Dermis blood vessel endothelial cell (primary cell): ENCODE results near the gene LPGAT1. TPM values are rescaled to one million over a fixed set of nuclear protein-coding genes. Genes with fewer than 3 reads are reported as not detected.
"Not testable (repeated sequence)": the region's sequence is repeated elsewhere in the genome, so short reads cannot be mapped to it uniquely, and the experiment has no call there.

ENCODE experiments used
- DNase-seq: peaks from one replicate; pipeline ENCODE4 v3.0.0; 2010
- total RNA-seq: library from RNA; depleted of rRNA; stranded (reverse); fragments of >200 nt; gene quantifications from 2 replicates; pipeline ENCODE4 v1.2.3, GENCODE V29; 2014

Gene LPGAT1, protein sequence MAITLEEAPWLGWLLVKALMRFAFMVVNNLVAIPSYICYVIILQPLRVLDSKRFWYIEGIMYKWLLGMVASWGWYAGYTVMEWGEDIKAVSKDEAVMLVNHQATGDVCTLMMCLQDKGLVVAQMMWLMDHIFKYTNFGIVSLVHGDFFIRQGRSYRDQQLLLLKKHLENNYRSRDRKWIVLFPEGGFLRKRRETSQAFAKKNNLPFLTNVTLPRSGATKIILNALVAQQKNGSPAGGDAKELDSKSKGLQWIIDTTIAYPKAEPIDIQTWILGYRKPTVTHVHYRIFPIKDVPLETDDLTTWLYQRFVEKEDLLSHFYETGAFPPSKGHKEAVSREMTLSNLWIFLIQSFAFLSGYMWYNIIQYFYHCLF
- 65.4 and 76.6 TPM in 2 replicates for total RNA-seq

- DNase-seq: peak; percentile 76
These were observed at the start of gene LPGAT1 for GRCh38 chr1:211830328-211831142. Gene LPGAT1, minus strand, starts transcription at chr1:211830763. Its CDS starts 1,467 bp downstream, at chr1:211829296.

- no peak for DNase-seq
These were observed 48.9 kb upstream of the LPGAT1 start for GRCh38 chr1:211879475-211879874.

- DNase-seq: no peak
These were observed 46.5 kb upstream of the LPGAT1 start for GRCh38 chr1:211876851-211877590.

- DNase-seq: no peak
These were observed 45.0 kb upstream of the LPGAT1 start for GRCh38 chr1:211875541-211875940.

DNA sequence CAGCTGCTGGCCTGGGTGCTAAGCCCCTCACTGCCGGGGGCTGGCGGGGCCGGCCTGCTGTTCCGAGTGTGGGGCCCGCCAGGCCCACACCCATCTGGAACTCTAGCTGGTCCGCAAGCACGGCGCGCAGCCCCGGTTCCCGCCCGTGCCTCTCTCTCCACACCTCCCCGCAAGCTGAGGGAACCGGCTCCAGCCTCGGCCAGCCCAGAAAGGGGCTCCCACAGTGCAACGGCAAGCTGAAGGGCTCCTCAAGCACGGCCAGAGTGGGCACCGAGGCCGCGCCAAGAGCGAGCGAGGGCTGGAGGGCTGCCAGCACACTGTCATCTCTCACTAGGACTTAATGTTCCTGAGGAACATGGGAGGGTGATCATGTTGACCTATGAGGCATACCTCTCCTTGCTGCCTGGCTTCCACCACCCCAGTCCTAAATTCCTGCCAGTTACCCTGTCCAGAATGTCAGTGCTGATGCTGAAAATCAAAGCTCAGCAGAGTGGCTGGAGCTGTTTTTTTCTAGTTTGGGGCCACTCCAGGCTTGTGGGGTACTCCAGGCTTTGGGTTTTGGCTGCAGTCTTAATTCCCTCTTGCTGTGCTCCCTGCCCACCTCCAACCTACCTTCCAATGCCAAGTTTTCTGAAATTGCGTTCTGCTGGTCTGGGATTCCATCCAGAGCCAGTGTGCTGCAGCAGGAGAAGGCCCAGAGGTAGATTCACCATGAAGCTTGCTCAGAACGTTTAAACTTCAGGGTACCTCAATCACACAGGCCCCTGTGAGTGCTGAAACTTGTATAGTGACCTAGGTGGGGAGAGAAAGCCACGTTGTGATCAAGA, 44.2 kb upstream of the LPGAT1 start:
- no peak for DNase-seq

DNA sequence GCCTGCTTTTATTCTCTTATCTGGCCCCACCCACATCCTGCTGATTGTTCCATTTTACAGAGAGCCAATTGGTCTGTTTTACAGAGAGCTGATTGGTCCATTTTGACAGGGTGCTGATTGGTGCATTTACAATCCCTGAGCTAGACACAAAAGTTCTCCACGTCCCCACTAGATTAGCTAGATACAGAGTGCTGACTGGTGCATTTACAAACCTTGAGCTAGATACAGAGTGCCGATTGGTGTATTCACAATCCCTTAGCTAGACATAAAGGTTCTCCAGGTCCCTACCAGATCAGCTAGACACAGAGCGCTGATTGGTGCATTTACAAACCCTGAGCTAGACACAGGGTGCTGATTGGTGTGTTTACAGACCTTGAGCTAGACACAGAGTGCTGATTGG, 43.2 kb upstream of the LPGAT1 start:
- DNase-seq: not testable (repeated sequence)

DNA sequence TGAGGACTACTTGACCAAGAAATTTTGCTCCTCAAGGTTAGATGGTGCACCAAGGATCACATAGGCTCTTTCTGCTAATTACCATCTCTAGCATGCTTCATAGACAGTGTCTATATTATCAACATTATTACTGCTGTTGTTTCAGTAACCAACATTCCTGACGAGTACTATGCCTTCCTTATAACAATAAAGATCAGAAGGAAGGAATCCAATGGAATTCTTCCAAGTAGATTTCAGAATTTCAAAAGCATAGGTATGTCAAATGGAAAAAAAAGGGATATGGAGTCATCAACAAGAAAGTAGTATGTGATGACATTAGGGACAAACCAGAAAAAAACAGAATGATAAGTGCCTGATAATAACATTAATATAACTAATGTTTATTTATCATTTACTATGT, 39.6 kb upstream of the LPGAT1 start:
- DNase-seq: no peak

DNA sequence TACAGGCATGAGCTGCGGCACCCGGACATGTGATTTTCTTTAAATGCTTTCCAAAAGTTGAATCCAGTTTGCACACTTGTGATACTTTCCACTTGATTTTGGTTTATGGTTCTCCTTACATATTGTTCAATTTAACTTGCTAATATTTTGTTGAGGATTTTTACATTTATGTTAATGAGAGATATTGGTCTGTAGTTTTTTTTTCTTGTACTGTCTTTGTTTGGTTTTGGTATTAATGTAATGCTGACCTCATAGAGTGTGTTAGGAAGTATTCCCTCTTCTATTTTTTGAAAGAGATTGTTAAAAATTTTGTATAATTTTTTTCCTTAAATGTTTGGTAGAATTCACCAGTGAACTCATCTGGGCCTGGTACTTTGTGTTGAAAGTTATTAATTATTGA, 34.6 kb upstream of the LPGAT1 start:
- DNase-seq: no peak

DNA sequence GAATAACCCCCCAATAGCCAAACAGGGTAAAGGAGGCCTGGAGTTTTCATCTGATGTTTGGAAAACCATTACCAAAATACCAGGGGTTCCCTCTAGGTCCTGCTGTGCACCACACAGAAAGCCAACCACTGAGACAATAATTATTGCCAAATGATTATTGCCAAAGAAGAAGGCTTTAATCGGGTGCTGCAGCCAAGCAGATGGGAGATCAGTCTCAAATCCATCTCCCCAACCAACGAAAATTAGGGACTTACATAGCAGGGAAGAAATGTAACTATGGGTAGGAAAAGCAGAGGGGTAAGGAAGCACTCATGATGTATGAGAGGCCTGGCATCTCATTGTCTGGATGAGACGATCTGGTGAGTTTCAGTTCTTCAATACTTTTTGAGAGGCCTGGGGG, 28.8 kb upstream of the LPGAT1 start:
- DNase-seq: no peak

DNA sequence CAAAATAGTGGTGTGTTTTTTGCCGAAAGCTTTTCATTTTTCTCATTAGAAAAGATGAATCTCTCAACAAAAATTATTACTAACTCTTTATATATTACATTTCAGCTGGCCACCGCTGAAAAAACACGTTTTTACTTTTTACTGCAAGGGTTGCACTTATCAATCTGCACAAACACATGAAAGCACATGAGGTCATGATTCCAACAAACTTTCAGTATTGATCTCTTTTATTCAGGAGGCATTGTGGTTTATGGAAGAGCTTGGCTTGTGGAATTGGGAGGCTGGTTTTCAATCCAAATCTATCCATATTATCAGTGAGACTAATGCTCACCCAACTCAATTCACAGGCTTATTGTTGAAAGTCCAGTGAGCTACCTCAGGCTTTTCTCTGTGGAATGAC, 20.6 kb upstream of the LPGAT1 start:
- DNase-seq: no peak

GRCh38 chr1:211843507-211844298, 13.1 kb upstream of the LPGAT1 start:
- no peak for DNase-seq

DNA sequence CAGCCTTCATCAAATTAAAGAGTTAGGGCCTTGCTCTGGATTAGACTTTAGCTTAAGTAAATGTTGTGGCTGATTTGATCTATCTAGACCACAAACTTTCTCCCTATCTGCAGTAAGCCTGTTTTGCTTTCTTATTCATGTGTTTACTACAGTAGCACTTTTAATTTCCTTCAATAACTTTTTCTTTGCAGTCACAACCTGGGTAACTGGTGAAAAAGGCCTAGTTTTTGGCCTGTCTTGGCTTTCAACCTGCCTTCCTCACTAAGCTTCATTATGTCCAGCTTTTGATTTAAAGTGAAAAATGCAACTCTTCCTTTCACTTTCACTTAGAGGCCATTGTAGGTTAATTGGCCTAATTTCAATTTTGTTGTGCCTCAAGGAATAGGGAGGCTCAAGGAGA, 12.5 kb upstream of the LPGAT1 start:
- DNase-seq: no peak

DNA sequence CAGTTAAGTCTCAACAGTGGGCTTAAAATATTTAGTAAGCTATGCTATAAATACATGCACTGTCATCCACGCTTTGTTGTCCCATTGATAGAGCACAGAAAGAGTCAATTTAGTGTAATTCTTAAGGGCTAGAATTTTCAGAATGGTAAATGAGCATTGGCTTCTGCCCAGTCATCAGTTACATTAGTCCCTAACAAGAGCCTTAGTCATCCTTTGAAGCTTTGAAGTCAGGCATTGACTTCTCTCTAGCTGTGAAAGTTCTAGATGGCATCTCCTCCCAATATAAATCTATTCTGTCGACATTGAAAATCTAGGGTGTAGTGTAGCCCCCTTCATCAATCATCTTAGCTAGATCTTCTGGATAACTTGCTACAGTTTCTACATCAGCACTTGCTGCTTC, 12.0 kb upstream of the LPGAT1 start:
- no peak for DNase-seq

DNA sequence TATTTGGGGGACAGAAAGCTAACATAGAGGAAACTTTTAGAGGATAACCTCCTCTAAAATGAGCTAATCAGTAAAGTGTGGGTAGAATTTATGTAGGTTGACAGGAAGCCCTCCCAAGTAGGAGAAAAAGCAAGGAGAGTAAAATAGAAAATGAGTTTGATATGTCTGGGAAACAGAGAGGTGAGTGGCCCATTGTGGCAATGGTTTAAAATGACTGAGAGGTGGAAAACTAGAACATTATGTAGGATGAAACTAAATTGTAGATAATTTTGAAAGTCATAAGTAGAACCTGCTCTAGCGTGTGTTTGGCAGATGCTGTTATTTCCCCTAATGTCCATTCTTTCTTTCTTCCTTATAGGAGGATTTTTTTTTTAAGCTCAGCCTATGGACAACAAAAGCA, 8.5 kb upstream of the LPGAT1 start:
- DNase-seq: no peak

GRCh38 chr1:211833174-211833820, 2.7 kb upstream of the LPGAT1 start:
- DNase-seq: no peak

DNA sequence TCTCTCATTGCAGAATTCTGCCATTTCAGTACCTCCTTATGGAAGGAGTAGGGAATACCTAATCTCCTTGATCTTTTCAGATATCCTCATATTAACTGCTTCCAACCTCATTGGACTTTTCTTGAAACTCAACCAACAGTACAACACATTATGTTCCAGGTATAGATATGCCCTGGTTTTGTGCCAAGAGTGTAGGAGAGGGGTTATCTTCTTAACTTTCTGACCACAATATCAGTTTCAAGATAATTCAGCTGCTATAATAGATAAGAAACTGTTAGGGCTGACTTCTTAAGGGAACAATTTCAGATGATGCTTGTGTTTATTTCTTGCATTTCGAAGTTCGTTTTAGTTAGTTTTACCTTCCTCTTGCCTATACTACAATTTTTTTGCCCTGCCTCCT, 2.1 kb upstream of the LPGAT1 start:
- DNase-seq: no peak

- no peak for DNase-seq
These were observed 1.2 kb upstream of the LPGAT1 start for GRCh38 chr1:211831558-211832323.

DNA sequence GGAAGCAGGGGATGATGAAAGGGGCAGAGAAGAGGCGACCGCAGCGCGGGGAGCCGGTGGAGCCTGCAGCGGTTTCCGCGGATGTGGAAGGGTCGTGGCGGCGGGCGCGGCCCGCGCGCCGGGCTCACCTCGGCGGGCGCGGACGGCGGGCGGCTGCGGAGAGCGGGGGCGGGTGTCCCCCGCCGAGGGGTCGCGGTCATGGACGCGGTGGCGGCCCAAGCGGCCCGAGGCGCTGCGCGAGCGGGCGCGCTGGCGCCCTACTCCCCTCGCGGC, 572 bp downstream of the LPGAT1 start:
- DNase-seq: no peak

GRCh38 chr1:211829343-211830054, 1.1 kb downstream of the LPGAT1 start:
- DNase-seq: peak; percentile 3
